NT2/D1 (cell line): ENCODE measurements around the gene BIK.

Experiments
- SUZ12 ChIP-seq: IDR thresholded peaks from 2 replicates; pipeline ENCODE4 v1.6.1; 2011; ENCODE audit not compliant: insufficient read length, insufficient read depth; ENCODE audit errors: extremely low read depth
- YY1 ChIP-seq: IDR thresholded peaks from 2 replicates; pipeline ENCODE4 v1.6.1; 2011; ENCODE audit not compliant: insufficient read length, insufficient read depth
- ZNF274 ChIP-seq: IDR thresholded peaks from 2 replicates; pipeline ENCODE4 v1.6.1; 2011; ENCODE audit warnings: mild to moderate bottlenecking, low read depth, low read length

GRCh38 chr22:43129426-43130425 is 19.2 kb downstream of the BIK start:
- TF ChIP-seq SUZ12 (no peak), ZNF274 (no peak), YY1 (no peak)
